ENCODE results near the gene DIPK1A.

- TF ChIP-seq CTCF (conservative IDR thresholded peaks at IDR 0.05) (no peak), EZH2 (IDR thresholded peaks at IDR 0.05; ENCODE audit: low read depth) (no peak)
Measured at GRCh38 chr1:92975551-92976232, 14.4 kb upstream of the DIPK1A start.

Data from PC-9 (cell line).